GM20000 (cell line): ENCODE data around the gene KCNAB1.

Experiments
- DNase-seq: peaks from one replicate; pipeline ENCODE4 v3.0.0; 2012; ENCODE audit warnings: low spot score
- CTCF ChIP-seq: IDR thresholded peaks from 2 replicates; pipeline ENCODE4 v1.5.1; 2012; ENCODE audit warnings: mild to moderate bottlenecking, control low read depth; ENCODE audit errors: extremely low read depth, missing control alignments

The KCNAB1 gene

GRCh38 chr3:156300929-156301840, 180.8 kb downstream of the KCNAB1 start:
- TF ChIP-seq CTCF, result no peak
- no peak for DNase-seq

GRCh38 chr3:156303001-156303707, 182.8 kb downstream of the KCNAB1 start:
- DNase-seq, result no peak

GRCh38 chr3:156304406-156304805, 184.0 kb downstream of the KCNAB1 start:
- no peak for DNase-seq
- no peak for TF ChIP-seq CTCF

More at GRCh38 chr3:156303001-156303707, 182.8 kb downstream of the KCNAB1 start:
- no peak for TF ChIP-seq CTCF

GRCh38 chr3:156305672-156306071, 185.3 kb downstream of the KCNAB1 start:
- no peak for DNase-seq
- no peak for TF ChIP-seq CTCF

- no peak for DNase-seq
- no peak for TF ChIP-seq CTCF
These were observed 187.3 kb downstream of the KCNAB1 start for GRCh38 chr3:156307704-156308103.

- DNase-seq, result no peak
- no peak for TF ChIP-seq CTCF
These were observed 191.1 kb downstream of the KCNAB1 start for GRCh38 chr3:156311431-156311830.

- no peak for TF ChIP-seq CTCF
- DNase-seq, result no peak
These were observed 191.6 kb downstream of the KCNAB1 start for GRCh38 chr3:156311930-156312329.
